HG03378 (cell line): Measurements from ENCODE around the gene G6PC1.
"Not testable (repeated sequence)": the region's sequence is repeated elsewhere in the genome, so short reads cannot be mapped to it uniquely, and the experiment has no call there.

Experiments used
- ATAC-seq: cut with Tn5 transposase; IDR thresholded peaks from one replicate; pipeline ENCODE4 v1.9.1; 2021; ENCODE audit warnings: mild to moderate bottlenecking, moderate library complexity; ENCODE audit not compliant: unreplicated experiment

The G6PC1 gene

GRCh38 chr17:42873315-42873714 lies 27.3 kb upstream of the G6PC1 start:
- ATAC-seq, result no peak

DNA sequence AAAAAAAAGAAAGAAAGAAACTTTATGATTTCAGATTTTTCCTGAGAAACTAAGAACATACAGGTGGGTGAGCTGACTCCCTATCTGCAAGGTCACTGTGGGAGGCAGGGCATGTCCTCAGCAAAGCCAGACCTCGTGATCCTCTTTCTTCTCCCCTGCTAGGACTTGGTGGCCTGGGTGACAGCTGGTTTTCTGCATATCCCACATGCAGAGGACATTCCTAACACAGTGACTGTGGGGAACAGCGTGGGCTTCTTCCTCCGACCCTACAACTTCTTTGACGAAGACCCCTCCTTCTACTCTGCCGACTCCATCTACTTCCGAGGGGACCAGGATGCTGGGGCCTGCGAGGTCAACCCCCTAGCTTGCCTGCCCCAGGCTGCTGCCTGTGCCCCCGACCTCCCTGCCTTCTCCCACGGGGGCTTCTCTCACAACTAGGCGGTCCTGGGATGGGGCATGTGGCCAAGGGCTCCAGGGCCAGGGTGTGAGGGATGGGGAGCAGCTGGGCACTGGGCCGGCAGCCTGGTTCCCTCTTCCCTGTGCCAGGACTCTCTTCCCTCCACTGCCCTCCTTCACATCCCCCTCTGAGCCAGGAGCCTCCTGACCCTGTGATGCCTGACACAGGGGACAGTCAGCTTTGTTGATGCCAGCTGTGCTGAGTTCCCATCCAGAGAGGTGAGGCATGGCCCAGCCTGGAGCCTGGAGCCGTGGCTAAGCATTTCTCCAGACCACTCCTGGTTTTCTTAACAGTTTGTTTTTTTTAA lies 26.5 kb upstream of the G6PC1 start:
- not testable (repeated sequence) for ATAC-seq

GRCh38 chr17:42877037-42877436 lies 23.6 kb upstream of the G6PC1 start:
- no peak for ATAC-seq

DNA sequence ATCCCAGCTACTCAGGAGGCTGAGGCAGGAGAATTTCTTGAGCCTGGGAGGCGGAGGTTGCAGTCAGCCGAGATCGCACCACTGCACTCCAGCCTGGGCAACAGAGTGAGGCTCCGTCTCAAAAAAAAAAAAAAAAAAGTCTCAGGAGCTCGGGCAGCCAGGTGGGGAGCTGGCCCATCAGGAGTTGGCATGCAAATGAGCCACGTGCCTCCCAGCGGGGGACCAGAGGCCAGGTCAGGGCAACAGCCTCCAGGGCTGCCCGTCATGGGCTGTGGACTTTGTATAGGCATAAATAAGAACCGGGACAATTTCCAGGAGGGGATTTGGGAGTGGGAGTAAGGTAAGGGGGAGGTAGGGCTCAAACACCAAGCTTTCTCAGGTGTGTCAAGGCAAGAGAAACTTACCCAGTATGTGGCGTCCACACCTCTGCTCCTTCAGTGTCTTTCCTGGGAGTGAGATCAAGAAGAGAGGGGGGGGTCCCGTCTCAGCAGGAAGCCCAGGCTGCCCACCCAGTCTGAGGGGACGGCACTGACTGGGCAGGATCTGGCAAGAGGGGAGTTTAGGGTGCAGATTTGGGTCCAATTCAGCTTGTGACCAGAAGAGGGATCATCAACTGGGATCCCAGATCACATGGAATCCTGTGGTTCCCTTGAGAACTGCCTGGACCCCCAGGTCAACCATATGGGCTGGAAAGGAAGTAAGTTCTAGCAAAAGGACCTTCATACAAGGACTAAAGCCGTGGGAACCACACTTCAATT lies 22.3 kb upstream of the G6PC1 start:
- no peak for ATAC-seq

DNA sequence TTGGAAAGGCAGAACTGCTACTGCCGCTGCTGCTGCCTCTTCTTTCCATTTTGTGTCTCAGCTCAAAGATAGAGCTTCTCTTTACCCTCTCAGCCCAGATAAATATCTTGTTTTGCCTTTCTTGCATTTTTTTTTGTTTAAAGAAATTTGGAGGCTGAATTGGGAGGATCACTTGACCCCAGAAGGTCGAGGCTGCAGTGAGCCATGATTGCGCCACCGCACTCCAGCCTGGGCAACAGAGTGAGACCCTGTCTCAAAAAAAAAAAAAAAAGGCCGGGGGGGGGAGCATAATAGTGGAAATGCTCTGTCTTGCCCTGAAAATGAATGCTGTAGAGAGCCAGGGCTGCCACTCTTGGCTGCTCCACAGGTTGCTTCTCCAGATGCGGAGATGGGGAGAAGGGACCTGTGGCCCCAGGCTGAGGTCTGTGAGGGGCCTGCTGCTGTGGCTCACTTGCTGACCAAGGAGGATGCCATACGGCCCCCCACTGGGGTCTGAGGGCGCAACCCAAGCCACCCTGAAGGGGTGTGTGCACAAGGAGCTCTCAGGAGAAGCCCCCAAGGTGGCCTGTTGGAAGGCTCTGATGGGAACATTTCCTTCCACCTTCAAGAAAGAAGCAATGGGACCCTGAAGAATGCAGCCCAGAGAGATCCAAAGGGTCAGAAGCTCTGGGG lies 21.5 kb upstream of the G6PC1 start:
- ATAC-seq, result no peak

GRCh38 chr17:42879596-42879985 lies 21.0 kb upstream of the G6PC1 start:
- ATAC-seq, result no peak

DNA sequence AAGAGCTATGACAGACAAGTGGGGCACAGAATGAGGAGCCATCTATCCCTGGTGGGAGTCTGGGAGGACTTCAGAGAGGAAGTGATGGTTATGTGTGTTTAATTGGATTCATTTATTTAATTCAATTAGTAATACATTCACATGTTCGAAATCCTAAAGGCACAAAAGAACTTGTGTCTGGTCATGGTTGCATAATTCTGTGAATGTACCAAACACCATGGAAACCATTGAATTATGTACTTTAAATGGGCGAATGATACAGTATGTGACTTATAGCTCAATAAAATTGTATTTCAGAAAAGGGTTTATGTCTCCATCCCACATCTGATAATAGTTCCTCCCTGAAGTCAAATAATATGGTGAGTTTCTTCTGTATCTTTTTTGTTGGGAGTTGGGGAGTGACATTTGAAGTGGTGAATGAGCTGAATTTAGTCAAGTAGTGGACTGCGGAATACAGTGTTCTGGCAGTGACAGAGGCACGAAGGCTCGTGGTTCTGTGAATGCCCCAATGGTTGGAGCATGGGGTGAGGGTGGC lies 19.8 kb upstream of the G6PC1 start:
- ATAC-seq, result no peak

GRCh38 chr17:42881706-42882105 lies 18.9 kb upstream of the G6PC1 start:
- ATAC-seq, result not testable (repeated sequence)

GRCh38 chr17:42882166-42882565 lies 18.4 kb upstream of the G6PC1 start:
- ATAC-seq, result no peak

DNA sequence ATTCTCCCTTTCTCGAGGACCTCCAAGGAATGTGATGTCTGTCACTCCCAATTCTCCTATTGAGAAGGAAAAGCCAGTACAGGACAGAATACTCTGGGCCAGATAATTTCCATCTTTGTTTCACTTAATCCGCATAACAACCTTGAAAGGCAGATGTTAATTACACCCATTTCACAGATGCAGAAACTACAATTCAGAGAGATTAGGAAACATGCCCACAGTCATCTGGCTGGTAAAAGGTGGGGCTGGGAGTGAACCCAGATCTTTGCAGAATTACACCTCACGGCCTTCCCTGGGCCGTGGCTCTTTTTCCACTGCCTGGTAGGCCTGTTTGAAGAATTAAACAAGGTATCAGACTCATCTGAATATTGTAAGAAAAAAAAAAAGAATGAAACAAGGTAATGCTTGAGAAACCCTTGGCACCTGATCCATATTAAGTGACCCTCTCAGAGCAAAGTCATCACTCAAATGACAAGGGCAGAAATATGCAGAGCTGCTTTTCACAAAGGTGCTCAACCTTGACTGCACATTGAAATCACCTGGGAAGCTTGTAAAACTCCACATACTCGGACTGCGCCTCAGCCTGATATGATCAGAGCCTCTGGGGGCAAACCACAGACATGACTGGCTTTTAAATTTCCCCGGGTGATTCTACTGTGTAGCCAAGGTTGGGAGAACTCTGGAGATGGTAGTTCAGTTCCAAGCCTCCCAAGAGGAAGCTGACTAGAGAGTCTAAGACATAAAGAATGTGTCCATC lies 16.6 kb upstream of the G6PC1 start:
- no peak for ATAC-seq

DNA sequence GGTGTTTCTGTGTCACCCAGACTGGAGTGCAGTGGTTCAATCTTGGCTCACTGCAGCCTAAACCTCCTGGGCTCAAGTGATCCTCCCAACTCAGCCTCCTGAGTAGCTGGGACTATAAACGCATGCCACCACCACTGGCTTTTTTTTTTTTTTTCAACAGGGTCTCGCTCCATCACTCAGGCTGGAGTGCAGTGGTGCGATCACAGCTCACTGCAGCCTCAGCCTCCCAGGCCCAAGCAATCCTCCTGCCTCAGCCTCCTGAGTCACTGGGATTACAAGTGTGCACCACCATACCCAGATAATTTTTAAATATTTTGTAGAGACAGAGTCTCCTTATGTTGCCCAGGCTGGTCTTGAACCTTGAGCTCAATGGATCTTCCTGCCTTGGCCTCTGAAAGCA lies 14.8 kb upstream of the G6PC1 start:
- not testable (repeated sequence) for ATAC-seq

DNA sequence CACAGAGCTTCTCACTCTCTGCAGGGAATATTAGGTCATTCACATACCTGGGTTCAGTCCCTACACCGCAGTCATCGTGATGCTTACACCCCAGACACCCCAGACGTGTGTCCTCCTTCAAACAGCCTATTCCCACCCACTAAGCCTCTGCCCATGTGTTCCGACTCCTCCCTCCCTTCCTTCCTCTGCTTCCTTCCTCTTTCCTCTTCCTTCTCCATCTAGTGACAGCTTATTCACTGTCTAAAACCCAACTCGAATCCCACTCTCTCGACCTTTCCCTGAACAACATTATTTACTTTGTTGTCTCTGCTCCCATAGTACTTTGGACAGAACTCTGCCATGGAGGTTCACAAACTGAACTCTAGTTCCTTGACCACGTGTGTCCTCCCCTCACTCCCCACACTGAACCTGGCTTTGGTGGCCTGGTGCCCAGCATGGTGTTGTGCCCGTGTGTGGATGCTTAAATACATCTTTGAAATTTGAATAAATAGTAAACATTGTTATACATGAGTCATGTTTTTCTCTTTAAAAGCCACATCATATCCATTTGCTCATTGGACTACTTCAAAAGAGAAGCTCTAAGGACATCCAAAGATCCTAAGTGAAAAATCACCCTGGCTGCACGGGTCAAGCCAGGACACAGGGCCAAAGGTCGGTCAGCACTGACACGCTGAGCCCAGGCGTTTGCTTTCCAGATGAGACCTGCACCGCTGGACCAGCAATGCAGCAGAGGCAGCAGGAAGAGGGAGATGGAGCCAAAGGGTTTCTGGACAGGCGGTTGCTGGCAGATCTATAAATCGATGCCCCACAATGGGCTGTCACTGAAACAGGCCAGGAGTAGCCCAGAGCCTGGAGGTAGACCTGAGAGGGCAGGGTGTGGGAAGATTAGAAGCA lies 14.1 kb upstream of the G6PC1 start:
- ATAC-seq, result no peak

DNA sequence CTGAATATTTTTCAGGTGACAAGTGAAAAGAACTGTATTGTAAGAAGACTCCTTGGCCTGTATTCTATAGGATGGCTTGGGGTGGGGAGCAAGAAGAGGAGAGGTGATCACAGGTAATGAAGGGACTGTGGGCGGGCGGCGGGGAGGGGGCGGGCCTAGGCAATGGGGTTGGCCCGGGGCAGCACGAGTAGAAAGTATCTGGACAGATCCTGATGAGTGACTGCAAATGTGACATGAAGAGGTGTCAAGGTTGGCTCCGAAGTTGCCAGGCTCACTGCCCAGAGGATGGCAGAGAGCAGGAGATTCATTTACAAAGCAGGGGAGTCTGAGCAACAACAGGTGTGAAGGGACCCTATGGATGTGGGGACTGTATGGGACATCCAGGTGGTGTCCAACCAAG lies 10.8 kb upstream of the G6PC1 start:
- no peak for ATAC-seq

GRCh38 chr17:42891539-42892152 lies 9.0 kb upstream of the G6PC1 start:
- no peak for ATAC-seq

DNA sequence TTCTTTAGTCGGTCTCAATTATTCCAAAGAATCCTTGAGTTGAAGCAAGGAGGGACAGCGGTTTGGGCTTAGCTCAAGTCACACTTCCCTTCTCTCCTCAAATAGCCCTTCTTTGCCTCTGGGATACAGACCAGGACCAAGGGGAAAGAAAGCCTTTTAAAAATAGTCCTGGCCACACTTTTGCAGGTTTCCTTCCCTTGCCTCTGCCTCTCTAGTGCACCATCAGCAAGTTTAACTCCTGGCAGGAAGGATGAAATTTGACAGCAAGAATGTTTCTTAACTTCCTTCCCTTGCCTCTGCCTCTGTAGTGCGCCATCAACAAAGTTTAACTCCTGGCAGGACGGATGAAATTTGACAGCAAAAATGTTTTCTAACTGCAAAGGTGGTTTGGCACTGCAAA lies 7.2 kb upstream of the G6PC1 start:
- ATAC-seq, result no peak

DNA sequence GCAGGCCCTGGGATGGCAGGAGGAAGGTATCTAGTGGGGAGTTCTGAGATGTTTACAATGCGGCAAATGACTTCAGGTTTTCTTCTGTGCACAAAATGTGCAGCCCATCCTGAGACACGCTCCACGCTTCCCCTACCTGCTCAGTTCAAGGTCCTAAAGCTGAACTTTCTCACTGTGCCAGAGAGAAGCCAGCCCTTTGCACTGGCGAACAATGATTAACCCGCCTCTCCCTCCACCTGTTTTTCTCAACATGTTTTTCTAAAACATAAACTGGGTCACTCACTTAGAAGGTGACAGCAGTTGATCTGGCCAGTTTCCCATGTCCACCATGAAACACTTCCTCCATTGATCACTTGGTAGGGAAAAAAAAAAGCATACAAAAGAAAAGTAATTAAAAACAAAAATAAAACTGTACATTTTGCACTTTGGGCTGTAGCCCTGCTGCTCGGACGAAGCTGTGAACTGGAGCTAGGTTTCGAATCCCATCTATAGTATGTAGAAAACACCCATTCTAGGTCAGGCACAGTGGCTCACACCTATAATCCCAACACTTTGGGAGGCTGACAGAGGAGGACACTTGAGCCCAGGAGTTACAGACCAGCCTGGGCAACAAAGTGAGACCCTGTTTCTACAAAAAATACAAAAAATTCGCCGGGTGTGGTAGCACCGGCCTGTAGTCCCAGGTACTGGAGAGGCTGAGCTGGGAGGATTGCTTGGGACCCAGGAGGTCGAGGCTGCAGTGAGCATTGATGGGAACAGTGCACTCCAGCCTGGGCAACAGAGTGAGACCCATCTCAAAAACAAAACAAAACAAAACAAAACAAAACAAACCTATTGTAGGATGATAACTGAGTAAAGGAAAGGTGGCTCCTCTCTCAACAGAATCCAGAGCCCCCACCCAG lies 6.1 kb upstream of the G6PC1 start:
- no peak for ATAC-seq

DNA sequence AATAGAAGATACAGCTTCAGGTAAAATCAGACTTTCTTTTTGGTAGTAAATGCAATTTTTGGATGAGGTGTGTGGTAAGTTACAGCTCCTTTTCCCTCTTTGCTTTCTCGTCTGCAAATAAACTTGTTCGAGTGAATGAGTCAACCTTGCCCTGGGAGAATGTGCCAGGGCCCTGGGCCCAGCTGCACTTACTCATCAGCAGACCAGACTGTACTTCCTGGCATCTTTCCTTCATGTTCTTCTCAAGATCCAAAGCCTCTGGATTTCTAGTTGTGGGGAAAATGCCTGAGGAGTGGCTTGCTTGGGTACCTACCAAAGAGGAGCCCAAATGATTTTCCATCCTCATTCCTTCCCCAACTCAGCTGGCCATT lies 5.4 kb upstream of the G6PC1 start:
- no peak for ATAC-seq

- ATAC-seq, result no peak
Measured at GRCh38 chr17:42898147-42898811, 2.3 kb upstream of the G6PC1 start.
